IPS-11a (cell line): Measurements from ENCODE around the gene CD82.
"Not testable (repeated sequence)": the region's sequence is repeated elsewhere in the genome, so short reads cannot be mapped to it uniquely, and the experiment has no call there.

Experiments
- H3K4me3 ChIP-seq: one replicate; pipeline ENCODE4 v1.5.1; 2013; ENCODE audit warnings: low read depth, low read length, control low read depth

CD82 gene

GRCh38 chr11:44533921-44534711 lies 31.3 kb upstream of the CD82 start:
- no peak overlapping the region for H3K4me3 ChIP-seq

- no peak overlapping the region for H3K4me3 ChIP-seq
These were observed 30.1 kb upstream of the CD82 start for GRCh38 chr11:44535191-44535980.

GRCh38 chr11:44536788-44537516 lies 28.5 kb upstream of the CD82 start:
- H3K4me3 ChIP-seq = no peak overlapping the region

- no peak overlapping the region for H3K4me3 ChIP-seq
These were observed 27.8 kb upstream of the CD82 start for GRCh38 chr11:44537679-44538078.

- H3K4me3 ChIP-seq = no peak overlapping the region
These were observed 26.9 kb upstream of the CD82 start for GRCh38 chr11:44538375-44539054.

DNA sequence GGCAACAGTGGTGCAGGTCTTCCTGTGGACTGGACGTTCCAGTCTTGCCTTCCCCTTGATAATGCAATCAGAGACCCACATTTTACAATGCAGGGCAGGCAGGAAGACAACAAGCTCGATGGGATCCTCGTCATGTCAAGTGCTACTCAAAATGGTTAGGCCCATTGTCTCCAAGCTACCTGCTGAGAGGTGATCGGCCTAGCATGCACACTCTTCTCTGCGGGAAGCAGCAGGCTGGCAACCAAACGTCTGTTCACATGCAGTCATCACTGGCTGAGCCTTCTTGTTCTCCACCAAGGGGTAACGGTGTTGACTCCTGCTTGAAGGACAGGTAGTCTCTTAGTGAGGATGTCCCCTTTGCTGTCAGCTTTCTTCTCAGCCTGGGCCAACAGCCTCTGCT lies 25.5 kb upstream of the CD82 start:
- H3K4me3 ChIP-seq = no peak overlapping the region

GRCh38 chr11:44540667-44541066 lies 24.8 kb upstream of the CD82 start:
- no peak overlapping the region for H3K4me3 ChIP-seq

GRCh38 chr11:44542372-44542771 lies 23.1 kb upstream of the CD82 start:
- H3K4me3 ChIP-seq = no peak overlapping the region

DNA sequence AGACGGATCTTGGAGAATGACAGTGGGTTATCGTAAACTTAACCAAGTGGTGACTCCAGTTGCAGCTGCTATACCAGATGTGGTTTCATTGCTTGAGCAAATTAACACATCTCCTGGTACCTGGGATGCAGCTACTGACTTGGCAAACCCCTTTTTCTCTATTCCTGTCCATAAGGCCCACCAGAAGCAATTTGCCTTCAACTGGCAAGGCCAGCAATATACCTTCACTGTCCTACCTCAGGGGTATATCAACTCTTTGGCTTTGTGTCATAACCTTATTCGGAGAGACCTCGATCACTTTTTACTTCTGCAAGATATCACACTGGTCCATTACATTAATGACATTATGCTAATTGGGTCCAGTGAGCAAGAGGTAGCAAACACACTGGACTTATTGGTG lies 18.5 kb upstream of the CD82 start:
- not testable (repeated sequence) for H3K4me3 ChIP-seq

DNA sequence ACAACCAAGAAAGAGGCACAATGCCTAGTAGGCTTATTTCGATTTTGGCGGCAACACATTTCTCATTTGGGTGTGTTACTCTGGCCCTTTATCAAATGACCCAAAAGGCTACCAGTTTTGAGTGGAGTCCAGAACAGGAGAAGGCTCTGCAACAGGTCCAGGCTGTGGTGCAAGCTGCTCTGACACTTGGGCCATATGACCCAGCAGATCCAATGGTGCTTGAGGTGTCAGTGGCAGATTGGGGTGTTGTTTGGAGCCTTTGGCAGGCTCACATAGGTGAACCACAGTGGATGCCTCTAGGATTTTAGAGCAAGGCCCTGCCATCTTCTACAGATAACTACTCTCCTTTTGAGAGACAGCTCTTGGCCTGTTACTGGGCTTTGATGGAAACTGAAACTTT lies 17.9 kb upstream of the CD82 start:
- not testable (repeated sequence) for H3K4me3 ChIP-seq

DNA sequence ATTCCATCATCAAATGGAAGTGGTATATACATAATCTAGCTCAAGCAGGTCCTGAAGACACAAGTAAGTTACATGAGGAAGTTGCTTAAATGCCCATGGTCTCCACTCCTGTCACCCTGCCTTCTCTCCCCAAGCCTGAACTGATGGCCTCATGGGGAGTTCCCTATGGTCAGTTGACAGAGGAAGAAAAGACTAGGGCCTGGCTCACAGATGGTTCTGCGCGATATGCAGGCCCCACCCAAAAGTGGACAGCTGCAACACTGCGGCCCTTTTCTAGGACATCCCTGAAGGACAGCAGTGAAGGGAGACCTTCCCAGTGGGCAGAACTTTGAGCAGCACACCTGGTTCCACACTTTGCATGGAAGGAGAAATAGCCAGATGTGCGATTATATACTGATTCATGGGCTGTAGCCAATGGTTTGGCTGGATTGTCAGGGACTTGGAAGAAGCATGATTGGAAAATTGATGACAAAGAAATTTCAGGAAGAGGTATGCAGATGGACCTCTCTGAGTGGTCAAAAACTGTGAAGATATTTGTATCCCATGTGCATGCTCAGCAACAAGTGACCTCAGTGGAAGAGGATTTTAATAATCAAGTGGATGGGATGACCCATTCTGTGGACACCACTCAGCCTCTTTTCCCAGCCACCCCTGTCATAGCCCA lies 17.3 kb upstream of the CD82 start:
- H3K4me3 ChIP-seq = no peak overlapping the region

DNA sequence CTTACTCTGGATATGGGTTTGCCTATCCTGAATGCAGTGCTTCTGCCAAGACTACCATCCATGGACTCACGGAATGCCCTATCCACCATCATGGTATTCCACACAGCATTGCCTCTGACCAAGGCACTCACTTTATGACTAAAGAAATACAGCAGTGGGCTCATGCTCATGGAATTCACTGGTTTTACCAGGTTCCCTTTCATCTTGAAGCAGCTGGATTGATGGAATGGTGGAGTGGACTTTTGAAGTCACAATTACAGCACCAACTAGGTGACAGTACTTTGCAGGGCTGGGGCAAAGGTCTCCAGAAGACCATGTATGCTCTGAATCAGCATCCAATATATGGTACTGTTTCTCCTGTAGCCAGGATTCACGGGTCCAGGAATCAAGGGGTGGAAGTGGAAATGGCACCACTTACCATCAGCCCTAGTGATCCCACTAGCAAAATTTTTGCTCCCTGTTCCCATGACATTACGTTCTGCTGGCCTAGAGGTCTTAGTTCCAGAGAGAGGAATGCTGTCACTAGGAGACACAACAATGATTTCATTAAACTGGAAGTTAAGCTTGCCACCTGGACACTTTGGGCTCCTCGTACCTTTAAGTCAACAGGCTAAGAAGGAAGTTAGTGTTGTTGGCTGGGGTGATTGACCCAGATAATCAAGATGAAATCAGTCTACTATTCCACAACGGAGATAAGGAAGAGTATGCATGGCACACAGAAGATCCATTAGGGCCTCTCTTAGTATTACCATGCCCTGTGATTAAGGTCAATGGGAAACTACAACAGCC lies 16.3 kb upstream of the CD82 start:
- H3K4me3 ChIP-seq = not testable (repeated sequence)

- no peak overlapping the region for H3K4me3 ChIP-seq
These were observed 15.3 kb upstream of the CD82 start for GRCh38 chr11:44550123-44550522.

DNA sequence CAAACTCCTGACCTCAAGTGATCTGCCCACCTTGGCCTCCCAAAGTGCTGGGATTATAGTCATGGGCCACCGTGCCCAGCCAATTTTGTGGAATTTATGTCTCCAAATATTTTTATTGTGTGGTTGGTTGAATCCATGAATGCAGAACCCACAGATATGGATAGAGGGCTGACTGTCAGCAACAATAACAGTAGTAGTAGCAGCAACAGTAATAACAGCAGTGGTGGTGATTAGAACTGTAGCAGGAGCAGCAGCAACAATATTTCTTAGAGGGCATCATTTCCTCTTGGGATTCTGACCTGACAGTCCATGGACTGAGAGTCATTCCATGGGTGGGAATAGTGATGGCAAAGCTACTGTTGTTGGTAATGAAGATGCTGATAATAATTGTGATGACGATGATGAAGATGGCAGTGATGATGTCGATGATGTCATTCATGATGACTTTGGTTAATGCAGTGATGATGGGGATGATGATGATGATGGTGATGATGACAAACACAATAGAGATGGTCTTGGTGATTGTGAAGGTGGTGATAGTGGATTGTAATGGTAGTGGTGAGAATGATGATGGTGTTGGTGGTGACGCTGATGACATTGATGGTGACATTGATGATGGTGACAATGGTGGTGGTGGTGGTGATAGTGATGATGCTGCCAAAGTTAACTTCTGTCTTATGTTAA lies 13.9 kb upstream of the CD82 start:
- H3K4me3 ChIP-seq = no peak overlapping the region

DNA sequence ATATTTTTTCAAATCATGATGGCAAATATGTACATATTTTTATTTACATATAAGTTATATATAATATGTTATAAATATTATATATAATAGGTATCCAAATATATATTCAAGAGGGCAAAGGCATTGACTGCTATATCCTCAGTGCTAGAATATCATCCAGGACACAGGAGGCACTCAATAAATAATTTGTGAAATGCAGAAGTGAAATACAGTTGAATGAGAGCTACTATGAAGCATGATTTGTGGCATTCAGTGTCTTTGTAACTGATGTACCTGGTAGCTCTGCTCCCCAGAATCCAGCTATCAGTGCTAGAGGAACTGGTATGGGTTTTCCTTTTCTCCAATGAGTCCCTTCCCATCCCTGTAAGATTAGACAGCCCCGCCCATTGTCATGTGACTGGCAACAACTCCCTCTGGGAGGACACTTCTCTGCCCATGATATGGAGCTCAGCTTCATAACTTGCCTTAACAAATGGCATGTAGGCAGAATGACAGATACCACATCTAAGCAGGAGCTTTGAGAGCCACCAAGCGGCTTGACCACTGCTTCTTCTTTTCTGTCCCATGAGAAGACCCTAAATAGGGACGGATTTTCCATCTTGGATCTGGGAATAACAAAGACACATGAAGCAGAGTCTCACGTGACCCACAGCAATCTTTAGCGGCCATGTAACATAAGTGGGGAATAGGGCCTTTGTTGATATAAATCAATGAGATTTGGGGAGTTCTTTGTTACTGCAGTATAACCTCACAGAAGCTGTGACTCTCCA lies 10.2 kb upstream of the CD82 start:
- H3K4me3 ChIP-seq = no peak overlapping the region

- no peak overlapping the region for H3K4me3 ChIP-seq
These were observed 8.6 kb upstream of the CD82 start for GRCh38 chr11:44556735-44557409.

DNA sequence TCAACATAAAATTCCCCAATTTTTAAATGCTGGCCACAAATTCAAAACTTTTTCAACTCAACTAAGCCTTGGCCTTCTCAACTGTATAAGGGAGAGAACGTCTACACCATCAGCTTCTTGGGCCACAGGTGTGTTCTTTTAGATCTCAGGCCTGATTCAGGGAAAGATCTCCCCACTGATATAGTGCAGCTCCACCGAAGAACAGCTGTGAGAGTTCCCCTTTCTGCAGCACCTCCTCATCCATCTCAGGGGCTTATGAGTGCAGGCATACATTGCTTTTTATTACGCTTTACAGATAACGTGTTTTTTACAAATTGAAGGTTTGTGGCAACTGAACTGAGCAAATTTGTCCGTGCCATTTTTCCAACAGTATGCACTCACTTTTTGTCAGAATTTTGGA lies 8.0 kb upstream of the CD82 start:
- H3K4me3 ChIP-seq = no peak overlapping the region
